Ascending aorta (tissue), 2 donors: ENCODE data around the gene JAG1. TPM values are rescaled to one million over a fixed set of nuclear protein-coding genes. Genes with fewer than 3 reads are reported as not detected.

Experiments used
- DNase-seq, 2 donors: peaks; one replicate each; pipeline ENCODE4 v3.0.0-alpha.2; 2019; ENCODE audit warnings: low spot score in 2 of 2
- H3K27ac ChIP-seq, 2 donors: fragments of 200-600 bp; sonication (generic); one replicate each; pipeline ENCODE4 v1.5.1; 2016 to 2017; ENCODE audit warnings: mild to moderate bottlenecking in 1 of 2
- H3K27me3 ChIP-seq: fragments of 200-600 bp; sonication (generic); one replicate; pipeline ENCODE4 v1.5.1; 2017
- H3K36me3 ChIP-seq, 2 donors: fragments of 200-600 bp; sonication (generic); one replicate each; pipeline ENCODE4 v1.5.1; 2016
- H3K4me1 ChIP-seq, 2 donors: fragments of 200-600 bp; sonication (generic); one replicate each; pipeline ENCODE4 v1.5.1; 2016 to 2017; ENCODE audit warnings: mild to moderate bottlenecking in 1 of 2
- H3K4me3 ChIP-seq, 2 donors: fragments of 200-600 bp; sonication (generic); one replicate each; pipeline ENCODE4 v1.5.1; 2016 to 2017; ENCODE audit warnings: mild to moderate bottlenecking in 1 of 2
- H3K9me3 ChIP-seq, 2 donors: fragments of 200-600 bp; sonication (generic); one replicate each; pipeline ENCODE4 v1.5.1; 2016
- intact Hi-C: fragments of 100-400 bp; cut with DNase I; formaldehyde crosslinking; loops from one replicate; pipeline ENCODE4 v1.15.1; 2023
- total RNA-seq: library from RNA; depleted of rRNA; stranded (reverse); fragments of >200 nt; gene quantifications from one replicate; pipeline ENCODE4 v1.1.0, GENCODE V29; 2016
- TF ChIP-seq, protein P1 (sequence below), 3 experiments: fragments of 200-600 bp in 2 of 3; fragments of 450-650 bp in 1 of 3; sonication (generic) in 2 of 3; IDR thresholded peaks; one replicate each; pipeline ENCODE4 v1.5.1; 2016 to 2019; ENCODE audit warnings: antibody characterized with exemption in 3 of 3, mild to moderate bottlenecking in 1 of 3, moderate library complexity in 1 of 3

JAG1 gene
- total RNA-seq, 1 donor from 2014 or later = 101 TPM

DNA sequence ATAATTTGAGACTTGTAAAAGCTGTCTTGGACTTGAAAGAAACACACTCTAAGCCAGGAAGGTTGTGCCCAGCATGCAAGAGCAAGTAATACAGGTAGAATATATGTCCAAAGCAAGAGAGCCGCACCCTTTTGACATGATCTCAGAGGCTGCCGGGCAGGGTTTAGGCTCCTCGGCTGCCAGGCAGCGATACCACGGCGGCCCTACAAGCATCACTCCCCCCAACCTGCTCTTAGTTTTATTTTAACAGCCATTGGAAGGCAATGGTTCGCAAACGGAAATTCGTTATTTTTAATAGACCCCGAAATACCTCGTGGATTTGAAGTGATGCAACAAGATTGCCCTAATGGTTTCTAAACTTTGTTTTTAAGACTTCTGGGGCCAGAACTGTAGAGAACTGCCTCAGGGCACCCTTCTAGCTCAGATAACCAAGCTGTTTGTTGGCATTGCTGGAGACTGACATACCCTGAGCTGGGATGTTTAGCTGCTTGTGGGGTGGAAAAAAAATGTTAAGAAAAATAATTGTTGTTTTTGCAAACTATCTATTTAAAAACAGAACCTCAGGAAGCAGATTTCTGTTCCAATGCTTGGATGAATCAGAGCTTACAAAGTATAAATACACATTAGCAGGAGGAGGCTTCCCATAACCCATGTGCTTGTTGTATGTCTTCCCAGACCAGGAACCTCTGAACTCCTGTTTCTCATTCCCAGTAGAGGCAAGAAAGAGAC is 39.0 kb downstream of the JAG1 start:
- peak overlapping the region; percentile 93 to 100 for H3K27ac ChIP-seq
- no peaks in the 10 kb centered on the region for H3K9me3 ChIP-seq
- peak overlapping the region in 1 of 2 donors; percentile 19 for H3K4me3 ChIP-seq
- intact Hi-C loops = loop anchor here (2.0 to 5.0 kb wide), 2 partner anchors 30 to 37 kb away; partner anchors contain the start of gene JAG1
- TF ChIP-seq, protein P1, sequence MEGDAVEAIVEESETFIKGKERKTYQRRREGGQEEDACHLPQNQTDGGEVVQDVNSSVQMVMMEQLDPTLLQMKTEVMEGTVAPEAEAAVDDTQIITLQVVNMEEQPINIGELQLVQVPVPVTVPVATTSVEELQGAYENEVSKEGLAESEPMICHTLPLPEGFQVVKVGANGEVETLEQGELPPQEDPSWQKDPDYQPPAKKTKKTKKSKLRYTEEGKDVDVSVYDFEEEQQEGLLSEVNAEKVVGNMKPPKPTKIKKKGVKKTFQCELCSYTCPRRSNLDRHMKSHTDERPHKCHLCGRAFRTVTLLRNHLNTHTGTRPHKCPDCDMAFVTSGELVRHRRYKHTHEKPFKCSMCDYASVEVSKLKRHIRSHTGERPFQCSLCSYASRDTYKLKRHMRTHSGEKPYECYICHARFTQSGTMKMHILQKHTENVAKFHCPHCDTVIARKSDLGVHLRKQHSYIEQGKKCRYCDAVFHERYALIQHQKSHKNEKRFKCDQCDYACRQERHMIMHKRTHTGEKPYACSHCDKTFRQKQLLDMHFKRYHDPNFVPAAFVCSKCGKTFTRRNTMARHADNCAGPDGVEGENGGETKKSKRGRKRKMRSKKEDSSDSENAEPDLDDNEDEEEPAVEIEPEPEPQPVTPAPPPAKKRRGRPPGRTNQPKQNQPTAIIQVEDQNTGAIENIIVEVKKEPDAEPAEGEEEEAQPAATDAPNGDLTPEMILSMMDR (IDR thresholded peaks at IDR 0.05) = no peak
- peaks cover 0 to 12% of the 10 kb centered on the region in 2 donors for H3K36me3 ChIP-seq
- DNase-seq = peak in 1 of 2 donors; percentile 70
- H3K4me1 ChIP-seq = peaks cover 29 to 51% of the 10 kb centered on the region in 2 donors
- no peaks in the 10 kb centered on the region for H3K27me3 ChIP-seq

DNA sequence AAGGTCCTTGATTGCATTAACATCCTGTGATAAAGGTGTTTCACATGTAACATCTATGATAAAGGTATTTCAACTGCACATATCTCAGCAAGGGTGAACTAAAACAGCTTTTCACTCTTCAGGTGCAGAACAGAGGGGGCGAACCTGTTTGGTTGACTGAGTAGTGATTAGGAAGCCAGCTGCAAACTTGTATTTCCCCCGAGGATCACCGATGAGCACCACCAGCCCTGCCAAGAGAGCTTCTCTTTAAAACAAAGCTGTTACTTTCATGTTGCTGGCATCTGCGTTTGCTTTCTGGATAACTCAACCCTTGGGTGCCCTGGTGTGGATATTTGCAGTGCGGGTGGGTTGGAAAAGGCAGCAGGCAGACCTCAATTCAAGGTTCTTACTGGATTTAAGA is 39.6 kb downstream of the JAG1 start:
- no peaks in the 10 kb centered on the region for H3K9me3 ChIP-seq
- H3K4me3 ChIP-seq = no peak overlapping the region
- H3K36me3 ChIP-seq = peaks cover 0 to 8% of the 10 kb centered on the region in 2 donors
- H3K4me1 ChIP-seq = peaks cover 29 to 49% of the 10 kb centered on the region in 2 donors
- DNase-seq = no peak
- intact Hi-C loops = loop anchor here (2.0 kb wide), 1 partner anchor 29 kb away; no protein-coding TSS in a partner anchor
- H3K27me3 ChIP-seq = no peaks in the 10 kb centered on the region
- TF ChIP-seq, protein P1 (IDR thresholded peaks at IDR 0.05) = no peak
- H3K27ac ChIP-seq = peak overlapping the region; percentile 93 to 100

DNA sequence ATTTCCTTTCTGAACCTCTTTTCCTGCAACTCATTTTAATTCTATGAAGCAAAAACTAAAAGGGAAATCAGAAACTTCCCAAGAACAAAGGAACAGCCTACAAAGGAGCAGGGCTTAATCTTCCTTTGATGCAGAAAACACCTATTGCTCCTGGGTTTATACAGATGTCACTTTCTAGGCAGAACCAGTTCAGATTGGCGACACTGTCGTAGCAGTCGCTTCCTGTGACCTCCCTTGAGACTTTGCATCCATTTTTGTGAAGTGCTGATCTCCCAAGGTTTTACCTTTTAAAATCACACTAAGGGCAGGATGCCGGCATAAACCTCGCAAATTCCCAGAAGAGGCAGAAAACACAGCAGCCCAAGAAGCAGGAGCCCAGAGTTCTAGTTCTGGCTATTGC is 40.1 kb downstream of the JAG1 start:
- peak overlapping the region; percentile 93 to 100 for H3K27ac ChIP-seq

DNA sequence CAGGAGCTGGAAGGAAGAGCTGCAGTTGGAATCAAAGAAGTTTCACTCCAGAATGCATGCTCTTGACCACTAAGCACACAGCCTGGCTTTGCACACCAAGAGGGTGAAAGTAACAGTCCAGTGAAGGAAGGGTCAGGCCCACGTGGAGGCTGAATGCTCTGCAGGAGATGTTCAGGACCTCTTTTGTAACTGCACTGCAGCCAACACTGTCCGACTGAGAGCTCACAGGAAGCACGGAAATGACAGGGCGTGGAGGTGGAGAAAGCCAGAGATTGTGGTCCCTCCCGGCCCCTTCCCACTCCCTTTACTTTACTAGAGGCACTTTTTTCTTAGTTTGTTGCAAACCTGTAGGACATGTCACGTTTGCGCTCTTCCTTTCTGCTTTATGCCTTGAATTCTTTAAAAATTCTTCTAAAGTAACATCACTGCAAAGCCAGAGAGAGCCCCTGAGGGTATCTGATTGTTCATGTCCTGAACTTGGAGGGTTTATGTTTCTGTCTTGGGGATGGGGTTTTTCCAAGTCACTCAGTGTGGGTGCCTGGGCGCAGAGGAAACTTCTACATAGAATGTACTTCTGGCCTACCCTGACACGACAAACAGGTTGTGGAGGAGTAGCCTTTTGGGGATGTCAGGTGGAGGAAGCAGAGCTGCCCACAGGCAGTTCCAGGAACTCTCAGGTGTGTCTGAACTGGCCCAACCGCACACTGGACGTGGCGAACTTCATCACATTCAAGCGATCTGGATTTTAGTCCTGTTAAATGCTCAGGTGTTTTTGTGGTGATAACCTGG is 40.9 kb downstream of the JAG1 start:
- DNase-seq = no peak
- Histone ChIP-seq H3K4me1 (peaks cover 25 to 53% of the 10 kb centered on the region in 2 donors), H3K27ac (no peak overlapping the region), H3K36me3 (peaks cover 0 to 7% of the 10 kb centered on the region in 2 donors), H3K9me3 (no peaks in the 10 kb centered on the region), H3K27me3 (no peaks in the 10 kb centered on the region), H3K4me3 (no peak overlapping the region)
- intact Hi-C loops = no loop called here
- TF ChIP-seq, protein P1 (IDR thresholded peaks at IDR 0.05) = no peak

More for the DNA sequence above, 40.1 kb downstream of the JAG1 start:
- no peaks in the 10 kb centered on the region for H3K27me3 ChIP-seq
- TF ChIP-seq, protein P1 (IDR thresholded peaks at IDR 0.05) = no peak
- no peaks in the 10 kb centered on the region for H3K9me3 ChIP-seq
- H3K4me3 ChIP-seq = no peak overlapping the region
- no peak for DNase-seq
- H3K4me1 ChIP-seq = peaks cover 29 to 53% of the 10 kb centered on the region in 2 donors
- peaks cover 0 to 7% of the 10 kb centered on the region in 2 donors for H3K36me3 ChIP-seq
- intact Hi-C loops = loop anchor here (2.0 kb wide), 1 partner anchor 29 kb away; no protein-coding TSS in a partner anchor

DNA sequence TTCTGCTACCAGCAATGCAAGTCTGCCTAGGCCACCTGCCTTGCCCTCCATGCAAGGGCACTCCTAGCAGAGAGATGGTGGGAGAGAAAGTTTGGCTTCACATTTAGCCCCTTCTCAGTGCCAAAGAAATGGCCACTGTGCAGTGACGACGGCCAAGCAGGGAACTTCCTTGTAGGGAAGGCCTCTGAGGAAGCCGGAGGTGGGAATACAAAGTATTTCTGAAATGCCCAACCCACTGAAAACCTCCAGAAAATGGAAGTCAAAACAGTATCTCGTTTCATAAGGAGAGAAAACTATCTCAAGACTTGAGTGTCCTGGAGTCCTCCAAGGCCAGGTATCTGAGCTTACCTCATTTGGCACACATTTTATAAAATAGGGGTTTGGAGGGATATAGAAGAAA is 42.7 kb downstream of the JAG1 start:
- no peaks in the 10 kb centered on the region for H3K27me3 ChIP-seq
- peaks cover 8 to 40% of the 10 kb centered on the region in 2 donors for H3K4me1 ChIP-seq
- no peaks in the 10 kb centered on the region for H3K9me3 ChIP-seq
- DNase-seq = peak in 1 of 2 donors; percentile 33
- H3K4me3 ChIP-seq = no peak overlapping the region
- H3K36me3 ChIP-seq = no peaks in the 10 kb centered on the region
- TF ChIP-seq, protein P1 (IDR thresholded peaks at IDR 0.05) = no peak
- H3K27ac ChIP-seq = peak overlapping the region; percentile 22 to 26
- intact Hi-C loops = no loop called here
